ENCODE results near the gene EDDM13.
"Not testable (repeated sequence)": the region's sequence is repeated elsewhere in the genome, so short reads cannot be mapped to it uniquely, and the experiment has no call there.

The EDDM13 gene

GRCh38 chr19:56321254-56321988, 48.9 kb downstream of the EDDM13 start:
- no peak for DNase-seq (ENCODE audit: low read depth)

- DNase-seq (ENCODE audit: low read depth) = no peak
Observed at GRCh38 chr19:56321989-56322440, 49.5 kb downstream of the EDDM13 start.

- DNase-seq (ENCODE audit: low read depth) = no peak
Observed at GRCh38 chr19:56324436-56324835, 51.9 kb downstream of the EDDM13 start.

- DNase-seq (ENCODE audit: low read depth) = no peak
Observed at GRCh38 chr19:56332695-56333094, 60.1 kb downstream of the EDDM13 start.

GRCh38 chr19:56333506-56333905, 61.0 kb downstream of the EDDM13 start:
- no peak for DNase-seq (ENCODE audit: low read depth)

GRCh38 chr19:56335371-56335770, 62.8 kb downstream of the EDDM13 start:
- DNase-seq (ENCODE audit: low read depth) = not testable (repeated sequence)

- DNase-seq (ENCODE audit: low read depth) = not testable (repeated sequence)
Observed at GRCh38 chr19:56337077-56337476, 64.5 kb downstream of the EDDM13 start.

- not testable (repeated sequence) for DNase-seq (ENCODE audit: low read depth)
Observed at GRCh38 chr19:56339031-56339430, 66.5 kb downstream of the EDDM13 start.

- no peak for DNase-seq (ENCODE audit: low read depth)
Observed at GRCh38 chr19:56341948-56342347, 69.4 kb downstream of the EDDM13 start.

GRCh38 chr19:56347163-56347778, 74.7 kb downstream of the EDDM13 start:
- DNase-seq (ENCODE audit: low read depth) = no peak

- DNase-seq (ENCODE audit: low read depth) = no peak
Observed at GRCh38 chr19:56348289-56348877, 75.8 kb downstream of the EDDM13 start.

- DNase-seq (ENCODE audit: low read depth) = no peak
Observed at GRCh38 chr19:56350416-56351045, 78.0 kb downstream of the EDDM13 start.

- no peak for DNase-seq (ENCODE audit: low read depth)
Observed at GRCh38 chr19:56351208-56351607, 78.7 kb downstream of the EDDM13 start.

- DNase-seq (ENCODE audit: low read depth) = no peak
Observed at GRCh38 chr19:56355517-56355916, 83.0 kb downstream of the EDDM13 start.

- DNase-seq (ENCODE audit: low read depth) = no peak
Observed at GRCh38 chr19:56356944-56357343, 84.4 kb downstream of the EDDM13 start.

Data from GM04503 (cell line).